Cortex of kidney (tissue), 1 donor: ENCODE results near the gene LMAN2L.
"Not testable (repeated sequence)": the region's sequence is repeated elsewhere in the genome, so short reads cannot be mapped to it uniquely, and the experiment has no call there.

Source experiments
- DNase-seq: peaks from one replicate; lab custom pipeline; 2025; lab: John Stamatoyannopoulos, UW

The LMAN2L gene

DNA sequence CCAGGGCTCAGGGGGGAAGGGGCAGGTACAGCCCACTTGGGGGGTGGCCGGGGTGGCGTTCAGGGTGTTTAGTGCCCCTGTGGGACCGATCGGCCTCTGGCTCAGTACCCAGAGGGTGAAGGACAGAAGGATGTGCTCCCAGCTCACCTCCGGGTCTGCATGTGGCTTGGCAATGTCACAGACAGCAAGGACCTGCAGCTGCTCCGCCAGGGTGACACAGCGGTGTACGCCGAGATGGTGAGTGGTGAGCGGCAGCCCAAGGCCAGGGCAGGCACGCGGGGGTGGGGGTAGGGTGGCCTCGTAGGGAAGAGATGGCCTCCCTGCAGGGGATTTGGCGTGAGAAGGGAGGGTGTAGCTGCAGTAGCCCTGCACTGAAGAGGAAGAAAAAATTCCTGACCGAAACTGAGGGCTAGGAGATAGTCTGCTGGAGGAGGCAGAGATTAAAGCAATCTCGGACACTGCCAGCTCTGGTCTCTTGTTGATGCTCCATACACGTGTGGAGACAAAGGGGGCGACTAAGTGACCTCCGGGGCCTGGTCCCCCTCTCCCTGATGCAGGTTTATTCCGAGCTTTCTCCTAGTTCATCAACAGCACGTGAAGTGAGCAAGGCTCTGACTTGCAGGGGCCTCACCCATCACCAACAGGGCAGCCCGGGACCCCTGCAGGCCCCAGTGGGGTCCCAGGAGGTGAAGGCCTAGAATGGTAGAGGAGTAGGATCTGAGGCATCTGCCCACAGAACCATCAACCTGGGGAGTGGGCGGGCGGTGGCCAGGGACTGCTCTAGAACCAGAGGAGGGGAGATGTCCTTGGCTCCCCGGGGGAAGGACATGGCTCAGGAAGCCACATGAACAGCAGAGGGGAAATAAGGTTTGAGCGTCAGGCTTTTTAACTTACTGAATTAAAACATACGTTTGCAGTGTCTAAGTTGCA is 51.9 kb downstream of the LMAN2L start:
- no peak for DNase-seq

DNA sequence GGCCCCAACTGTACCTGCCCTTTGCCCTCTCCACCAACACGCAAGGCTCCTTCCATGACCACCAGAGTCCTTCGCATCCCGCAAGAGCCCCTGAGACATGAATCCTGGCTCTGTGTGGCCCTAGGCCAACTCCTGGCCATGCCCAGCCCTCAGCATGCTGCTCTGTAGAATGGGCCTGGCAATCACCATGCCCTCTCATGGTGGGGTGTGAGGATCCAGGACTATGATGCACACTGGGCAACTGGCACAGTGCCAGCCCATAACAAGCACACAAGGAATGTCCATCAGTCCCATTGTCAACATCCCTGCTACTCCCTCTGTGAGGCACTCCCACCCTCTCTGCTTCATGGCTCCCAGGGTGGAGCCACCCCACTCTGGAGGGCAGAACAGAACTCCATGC is 52.6 kb downstream of the LMAN2L start:
- no peak for DNase-seq

DNA sequence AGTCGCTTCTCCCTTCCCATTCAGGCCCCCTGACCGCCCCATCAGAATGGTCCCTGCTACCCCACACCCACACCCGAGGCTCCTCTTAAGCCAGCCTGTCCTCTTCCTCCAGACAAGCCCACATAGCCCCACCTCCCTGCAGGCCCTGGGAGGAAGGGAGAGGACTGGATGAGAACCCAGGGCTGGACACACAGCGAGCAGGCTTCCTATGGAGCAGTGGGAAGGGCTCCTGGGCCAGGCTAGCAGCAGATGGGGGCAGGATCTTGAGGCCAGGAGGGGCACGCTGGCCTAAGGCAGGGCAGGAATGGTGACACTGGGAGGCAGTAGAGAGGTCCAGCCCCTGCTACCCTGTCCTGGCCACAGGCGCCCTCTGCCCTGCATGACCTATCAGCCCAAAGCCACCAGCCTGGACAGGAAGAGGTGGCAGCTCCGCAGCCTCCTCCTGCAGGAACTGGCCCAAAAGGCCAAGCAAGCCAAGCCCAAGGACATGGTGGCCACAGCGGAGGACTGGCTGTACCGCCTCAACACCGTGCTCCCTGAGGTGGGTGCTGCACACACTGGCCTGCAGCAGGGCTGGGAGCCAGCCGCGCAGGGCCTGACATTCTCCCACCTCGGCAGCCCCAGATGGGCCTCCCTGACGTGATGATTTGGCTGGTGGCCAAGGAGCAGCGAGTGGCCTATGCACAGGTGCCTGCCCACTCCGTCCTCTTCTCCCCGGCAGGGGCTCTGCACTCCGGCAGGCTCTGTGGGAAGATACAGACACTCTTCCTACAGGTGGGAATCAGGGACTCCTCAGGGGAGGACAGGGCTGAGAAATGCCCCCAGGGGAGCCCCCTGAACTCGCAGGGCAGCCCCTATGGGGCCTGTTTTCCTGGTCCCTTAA is 54.0 kb downstream of the LMAN2L start:
- no peak for DNase-seq

DNA sequence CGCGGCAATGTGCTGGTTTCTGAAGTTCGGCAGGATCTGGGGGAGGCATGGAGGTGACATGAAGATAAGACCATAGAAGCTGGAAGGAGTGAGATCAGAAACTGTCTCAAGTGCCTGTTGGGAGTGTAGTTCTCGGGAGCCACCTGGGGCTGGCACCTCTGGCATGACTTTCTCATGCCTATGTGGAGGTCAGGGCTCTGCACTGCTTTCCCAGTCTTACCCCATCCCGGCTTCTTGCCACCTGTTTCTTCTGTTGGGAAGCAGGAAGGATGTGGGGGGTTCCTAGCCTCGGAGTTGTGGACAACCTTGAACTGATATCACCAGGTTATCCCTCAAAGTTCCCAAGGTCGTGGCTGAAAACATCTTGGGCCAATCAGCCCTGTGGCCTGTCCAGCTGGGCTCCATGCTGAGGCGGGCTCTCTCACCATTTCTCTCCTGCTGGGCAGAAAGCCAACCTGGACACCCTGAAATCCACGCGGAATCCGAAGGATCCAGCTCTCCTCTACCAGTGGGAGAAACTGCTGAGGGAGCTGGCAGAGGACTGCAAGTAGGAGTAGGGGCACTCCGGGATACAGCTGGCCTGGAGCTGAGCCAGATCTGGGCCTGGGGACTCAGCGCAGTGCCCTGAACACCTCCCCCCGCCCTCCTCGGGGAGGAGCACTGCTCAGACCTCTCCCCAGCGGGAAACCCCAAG is 54.8 kb downstream of the LMAN2L start:
- no peak for DNase-seq

DNA sequence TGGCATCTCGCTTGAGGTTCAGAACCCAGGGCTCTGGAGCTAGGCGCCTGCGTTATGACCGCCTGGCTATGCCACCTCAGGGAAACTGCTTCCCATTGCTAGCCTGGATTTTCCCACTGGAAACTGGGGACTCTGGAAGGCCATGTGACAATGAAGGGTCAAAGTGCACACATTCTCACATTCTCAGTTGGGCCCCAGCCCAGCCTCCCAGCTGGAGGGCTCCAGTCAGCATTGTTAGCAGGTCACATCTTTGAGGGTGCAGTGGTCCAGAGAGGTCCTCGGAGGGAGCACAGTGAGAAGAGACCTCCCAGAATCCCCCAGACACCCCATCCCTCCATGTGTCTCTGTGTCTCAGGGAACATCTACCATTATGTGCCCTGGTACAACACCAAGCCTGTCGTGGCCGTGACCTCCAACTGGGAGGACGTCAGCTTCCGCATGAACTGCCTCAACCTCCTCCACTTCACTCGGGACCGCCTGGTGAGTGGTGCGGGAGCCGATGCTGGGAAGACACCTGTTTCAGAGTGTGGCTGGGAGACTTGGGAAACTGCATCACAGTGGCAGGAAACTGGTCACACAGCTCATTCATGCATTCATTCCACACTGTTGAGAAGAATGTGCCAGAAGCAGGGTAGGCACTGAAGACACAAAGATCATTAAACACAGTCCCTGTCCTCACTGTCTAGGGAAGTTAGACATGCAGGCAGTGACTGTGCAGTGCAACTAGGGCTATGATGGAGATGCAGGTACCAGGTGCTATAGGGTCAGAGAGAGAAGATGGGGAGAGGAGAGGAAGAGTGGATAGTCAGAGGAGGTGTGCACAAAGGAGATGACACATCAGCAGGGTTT is 55.7 kb downstream of the LMAN2L start:
- no peak for DNase-seq

DNA sequence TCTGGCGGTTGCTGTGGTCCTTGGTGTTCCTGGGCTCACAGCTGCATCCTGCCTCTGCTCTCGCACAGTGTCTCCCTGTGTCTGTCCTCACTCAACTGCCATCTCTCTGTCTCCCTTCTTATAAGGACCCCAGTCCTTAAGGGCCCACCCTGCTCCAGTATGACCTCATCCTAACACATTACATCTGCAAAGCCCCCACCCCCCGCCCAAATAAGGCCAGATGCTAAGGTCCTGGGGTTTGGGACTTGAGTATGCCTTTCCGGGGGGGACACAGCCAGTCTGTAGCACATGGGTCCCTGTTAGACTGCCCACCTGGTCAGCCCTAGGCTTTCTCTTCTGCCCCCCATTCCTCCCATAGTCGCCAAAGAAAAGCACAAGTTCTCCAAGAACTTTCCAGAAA is 56.6 kb downstream of the LMAN2L start:
- no peak for DNase-seq

DNA sequence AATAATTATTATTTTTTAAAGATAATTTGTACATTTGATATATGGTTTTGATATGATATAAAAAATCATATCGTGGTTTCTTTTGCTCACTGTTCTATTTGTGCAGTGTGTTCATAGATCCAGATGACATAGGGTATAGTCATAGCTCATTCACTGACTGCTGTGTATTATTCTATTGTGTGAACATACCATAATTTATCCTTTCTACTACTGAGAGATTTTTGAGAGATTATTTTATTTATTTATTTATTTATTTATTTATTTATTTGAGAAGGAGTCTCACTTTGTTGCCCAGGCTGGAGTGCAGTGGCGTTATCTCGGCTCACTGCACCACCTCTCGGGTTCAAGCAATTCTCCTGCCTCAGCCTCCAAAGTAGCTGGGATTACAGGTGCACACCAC is 58.3 kb downstream of the LMAN2L start:
- no peak for DNase-seq

DNA sequence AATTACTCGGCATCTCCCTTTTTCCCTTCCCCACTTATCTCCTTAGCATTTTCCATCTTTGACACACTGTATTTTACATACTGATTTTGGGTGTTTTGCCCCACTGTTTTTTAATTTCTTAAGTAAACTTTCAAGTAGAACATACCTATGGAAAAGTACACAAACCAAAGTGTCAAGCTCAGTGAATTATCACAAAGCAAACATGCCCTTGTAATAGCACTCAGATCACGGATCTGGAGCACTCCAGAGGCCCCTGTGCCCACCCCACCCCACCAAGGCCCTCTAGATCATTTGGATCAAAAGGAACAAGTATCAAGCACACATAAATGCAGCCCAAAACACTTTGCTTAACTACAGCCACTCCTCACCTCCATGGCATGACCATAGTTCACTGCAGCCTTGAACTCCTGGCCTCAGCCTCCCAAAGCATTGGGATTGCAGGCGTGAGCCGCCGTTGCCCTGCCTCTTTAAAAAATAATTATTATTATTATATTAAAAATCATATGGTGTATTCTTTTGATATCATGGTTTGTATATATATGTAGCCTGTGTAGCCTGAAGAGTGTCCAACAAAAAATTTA is 59.2 kb downstream of the LMAN2L start:
- no peak for DNase-seq

DNA sequence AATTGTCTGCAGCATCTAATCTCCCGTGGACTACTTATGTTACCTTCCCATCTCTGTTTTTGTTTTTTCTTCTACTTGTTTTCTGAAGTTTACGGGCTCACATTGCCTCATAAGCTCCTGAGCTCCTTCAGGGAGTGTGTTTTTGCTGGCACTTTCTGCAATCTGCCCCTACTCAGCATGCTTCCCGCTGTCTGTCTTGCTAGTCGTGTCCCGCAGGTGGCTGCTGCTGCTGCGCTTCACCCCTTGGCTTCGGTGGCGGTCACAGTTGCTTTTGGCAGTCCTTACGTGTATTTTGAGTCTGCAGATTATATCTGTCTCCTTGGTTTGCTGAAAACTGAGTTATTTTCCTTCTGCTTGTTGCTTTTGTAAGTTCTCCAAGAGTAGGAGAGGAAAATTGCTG is 60.0 kb downstream of the LMAN2L start:
- DNase-seq: no peak

DNA sequence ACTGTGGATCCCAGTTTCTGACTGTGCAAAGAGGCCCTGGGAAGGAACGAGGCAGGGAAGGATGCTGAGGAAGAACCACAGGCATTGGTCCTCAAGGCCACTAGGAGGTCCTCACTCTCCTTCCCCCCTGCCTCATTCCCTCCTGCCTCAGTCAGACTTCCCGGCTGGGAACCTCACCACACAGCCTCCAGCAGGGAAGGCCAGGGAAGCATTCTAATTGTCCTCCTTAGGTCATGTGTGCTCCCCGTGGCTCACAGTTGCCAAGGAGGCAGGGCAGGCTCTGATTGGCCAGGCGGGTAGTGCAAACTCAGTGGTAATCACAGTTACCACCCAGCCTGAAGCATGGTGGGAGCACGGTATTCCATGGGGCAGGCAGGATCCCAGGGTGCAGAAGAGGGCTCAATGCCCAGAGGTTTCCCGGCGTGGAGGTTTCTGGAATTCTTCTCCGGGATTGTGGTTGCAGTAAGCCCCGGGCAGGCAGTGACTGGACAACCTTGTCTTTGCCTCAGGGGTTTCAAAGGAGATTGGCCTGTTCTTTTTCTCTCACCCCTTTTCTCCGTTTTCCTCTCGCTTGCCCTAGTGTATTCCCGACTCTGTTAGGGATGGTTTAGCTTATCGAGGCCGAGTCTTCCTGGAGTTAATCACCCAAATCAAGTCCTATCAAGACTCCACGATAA is 70.2 kb downstream of the LMAN2L start:
- no peak for DNase-seq

DNA sequence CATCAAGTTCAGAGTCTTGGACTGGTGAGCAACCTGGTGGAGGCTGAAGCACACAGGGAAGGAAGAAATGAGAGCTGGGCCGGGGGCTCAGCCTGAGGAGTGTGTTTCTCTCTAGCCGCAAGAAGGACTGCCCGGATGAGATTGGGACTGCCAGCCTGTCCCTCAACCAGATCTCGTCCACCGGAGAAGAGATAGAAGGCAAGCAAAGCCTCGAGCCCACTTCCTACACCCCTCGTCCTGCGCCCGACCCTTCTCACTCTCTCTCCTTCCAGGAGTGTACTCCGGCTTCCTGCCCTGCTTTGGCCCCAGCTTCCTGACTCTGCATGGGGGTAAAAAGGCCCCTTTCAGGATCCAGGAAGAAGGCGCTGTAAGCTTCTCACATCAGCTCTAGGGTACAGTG is 71.1 kb downstream of the LMAN2L start:
- no peak for DNase-seq

DNA sequence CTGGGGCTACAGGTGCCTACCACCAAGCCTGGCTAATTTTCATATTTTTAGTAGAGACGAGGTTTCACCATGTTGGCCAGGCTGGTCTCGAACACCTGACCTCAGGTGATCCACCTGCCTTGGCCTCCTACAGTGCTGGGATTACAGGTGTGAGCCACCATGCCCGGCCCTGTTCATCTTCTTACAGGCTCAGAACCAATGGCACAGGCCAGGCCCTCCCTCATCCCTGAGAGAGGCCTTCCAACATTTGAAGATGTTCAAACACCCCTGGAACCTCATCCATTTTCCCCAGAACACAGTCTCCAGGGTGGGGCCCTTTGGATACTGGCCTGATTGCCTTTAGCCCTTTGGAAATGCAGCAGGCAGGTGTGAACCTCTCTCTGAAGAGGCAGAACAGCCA is 74.1 kb downstream of the LMAN2L start:
- not testable (repeated sequence) for DNase-seq

DNA sequence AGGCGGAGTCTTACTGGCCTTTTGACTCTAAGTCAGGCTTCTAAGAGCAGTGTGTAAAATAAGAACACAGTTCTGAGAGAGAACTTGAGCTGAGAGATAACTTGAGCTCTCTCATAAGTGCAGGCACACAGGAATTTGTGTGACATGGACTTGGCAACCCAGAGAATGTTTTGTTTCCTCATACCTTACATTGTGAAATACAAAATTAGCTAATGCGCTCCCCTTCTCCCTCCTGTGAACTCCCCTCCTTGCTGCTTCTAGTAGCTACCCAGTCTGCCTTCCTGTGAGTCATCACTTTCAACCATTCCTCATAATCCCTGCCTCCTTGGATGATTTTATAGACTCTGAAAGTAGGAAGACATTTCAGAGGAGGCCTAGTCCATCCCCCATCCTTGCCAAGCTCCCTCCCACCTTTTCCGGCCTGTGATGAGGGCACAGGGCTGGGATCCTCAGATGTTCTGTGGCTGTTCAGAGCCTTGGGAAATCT is 74.7 kb downstream of the LMAN2L start:
- DNase-seq: no peak

DNA sequence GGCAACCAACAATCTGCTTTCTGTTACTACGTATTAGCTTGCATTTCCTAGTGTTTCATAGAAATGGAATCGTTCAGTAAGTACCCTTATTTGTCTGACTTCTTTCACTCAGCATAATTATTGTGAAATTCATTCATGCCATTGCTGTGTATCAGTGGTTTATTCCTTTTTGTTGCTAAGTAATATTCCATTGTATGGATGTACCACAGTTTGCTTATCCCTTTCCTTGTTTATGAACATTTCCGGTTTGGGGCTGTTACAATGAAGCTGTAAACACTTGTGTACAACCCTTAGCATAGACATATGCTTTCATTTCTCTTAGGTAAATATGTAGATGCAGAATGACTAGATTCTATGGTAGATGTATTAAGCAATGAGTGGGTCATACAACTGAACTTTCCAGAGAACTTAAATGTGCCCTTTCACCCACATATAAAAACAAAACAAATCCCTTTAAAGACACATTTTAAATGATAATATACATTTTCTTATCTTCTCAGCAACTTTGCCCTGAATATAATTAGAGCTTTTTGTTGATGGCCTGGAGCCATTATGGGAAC is 75.4 kb downstream of the LMAN2L start:
- no peak for DNase-seq

DNA sequence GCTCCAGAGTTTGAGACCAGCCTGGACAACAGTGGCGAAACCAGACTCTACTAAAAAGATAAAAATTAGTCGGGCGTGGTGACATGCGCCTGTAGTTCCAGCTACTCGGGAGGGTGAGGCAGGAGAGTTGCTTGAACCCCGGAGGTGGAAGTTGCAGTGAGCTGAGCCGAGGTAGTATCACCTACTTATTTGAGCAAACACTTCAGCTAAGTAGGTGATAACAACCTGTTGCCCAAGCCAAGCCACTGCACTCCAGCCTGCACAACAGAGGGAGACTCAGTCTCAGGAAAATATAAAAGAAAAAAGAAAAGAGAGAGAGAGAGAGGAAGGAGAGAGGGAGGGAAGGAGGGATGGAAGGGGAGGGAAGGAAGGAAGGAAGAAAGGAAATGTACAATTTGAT is 76.0 kb downstream of the LMAN2L start:
- no peak for DNase-seq

DNA sequence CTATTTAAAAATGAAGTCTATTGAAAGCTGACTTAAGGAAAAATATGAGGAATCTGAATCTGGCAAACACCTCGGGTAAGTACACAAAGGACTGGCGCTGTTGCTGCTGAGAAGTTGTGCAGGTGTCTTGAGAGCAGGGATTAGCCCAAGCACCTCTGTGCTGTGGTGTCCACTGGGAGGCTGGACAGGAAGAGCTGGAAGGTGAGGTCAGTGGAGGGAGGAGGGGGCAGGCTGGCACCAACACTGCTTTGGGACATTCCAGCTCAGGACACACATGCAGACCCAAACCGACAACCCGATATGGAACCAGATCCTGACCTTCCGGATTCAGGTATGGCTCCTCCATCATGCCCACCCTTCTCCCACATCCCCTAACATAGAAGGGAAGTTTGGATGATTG is 76.7 kb downstream of the LMAN2L start:
- no peak for DNase-seq

DNA sequence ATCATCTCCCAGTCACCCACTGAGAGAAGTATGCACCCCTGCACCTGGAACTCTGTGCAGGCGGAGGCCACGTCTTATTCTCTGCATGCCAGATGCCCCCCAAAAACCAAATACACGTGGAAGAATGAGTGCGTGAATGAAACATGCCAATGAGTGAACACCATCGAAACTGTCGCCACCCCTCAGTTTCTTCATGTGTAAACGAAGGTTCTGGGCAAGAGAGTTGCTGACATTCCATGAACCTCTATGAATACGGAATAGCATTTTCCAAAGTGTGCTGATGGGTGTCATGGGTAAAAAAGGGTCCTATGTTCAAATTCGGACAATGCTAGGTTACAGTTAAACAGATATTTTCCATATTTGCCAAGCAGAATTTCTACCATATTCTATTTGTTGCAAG is 77.5 kb downstream of the LMAN2L start:
- no peak for DNase-seq

DNA sequence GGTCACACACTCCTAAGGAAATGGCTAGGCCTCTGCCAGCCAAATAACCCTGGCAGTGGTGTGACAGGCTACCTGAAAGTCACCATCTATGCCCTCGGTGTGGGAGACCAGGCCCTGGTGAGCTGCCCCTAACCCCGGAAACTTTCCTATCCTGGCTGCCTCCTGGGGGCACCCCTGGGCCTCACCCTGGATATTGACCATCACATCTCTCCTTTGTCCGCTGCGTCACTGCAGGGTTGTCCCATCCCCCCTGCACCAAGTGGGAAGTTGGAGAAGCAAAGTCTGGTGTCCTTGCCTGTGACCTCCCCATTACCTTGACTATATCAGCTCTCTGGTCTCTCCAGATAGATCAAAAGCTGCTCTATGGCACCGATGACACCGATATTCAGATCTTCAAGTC is 78.5 kb downstream of the LMAN2L start:
- no peak for DNase-seq

DNA sequence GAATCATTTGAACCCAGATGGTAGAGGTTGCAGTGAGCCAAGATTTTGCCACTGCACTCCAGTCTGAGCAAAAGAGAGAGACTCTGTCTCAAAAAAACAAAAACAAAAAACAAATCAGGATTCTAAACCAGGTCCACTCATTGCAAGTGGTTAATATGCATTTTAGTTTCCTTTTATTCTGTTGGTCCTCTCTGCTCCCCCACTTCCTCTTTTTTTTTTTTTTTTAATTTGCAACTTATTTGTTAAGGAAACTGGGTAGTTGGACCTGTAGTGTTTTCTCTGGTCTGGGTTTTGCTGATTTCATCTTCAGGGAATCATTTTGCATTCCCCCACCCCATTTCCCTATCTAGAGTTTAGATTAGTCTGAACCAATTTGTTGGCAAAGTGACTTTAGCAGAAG is 83.3 kb downstream of the LMAN2L start:
- DNase-seq: no peak
